ENCODE results near the gene GLI3.
A peak's percentile ranks its signal among the peaks of the same experiment; 100 is the strongest.

GLI3 gene

GRCh38 chr7:42232275-42232674, 4.7 kb downstream of the GLI3 start:
- H3K4me3 ChIP-seq (ENCODE audit: low read depth, low read length) = no peak overlapping the region
- TF ChIP-seq CTCF (IDR thresholded peaks at IDR 0.05; ENCODE audit: low read depth, low read length, missing control alignments) = no peak
- DNase-seq (ENCODE audit: low read depth) = no peak

DNA sequence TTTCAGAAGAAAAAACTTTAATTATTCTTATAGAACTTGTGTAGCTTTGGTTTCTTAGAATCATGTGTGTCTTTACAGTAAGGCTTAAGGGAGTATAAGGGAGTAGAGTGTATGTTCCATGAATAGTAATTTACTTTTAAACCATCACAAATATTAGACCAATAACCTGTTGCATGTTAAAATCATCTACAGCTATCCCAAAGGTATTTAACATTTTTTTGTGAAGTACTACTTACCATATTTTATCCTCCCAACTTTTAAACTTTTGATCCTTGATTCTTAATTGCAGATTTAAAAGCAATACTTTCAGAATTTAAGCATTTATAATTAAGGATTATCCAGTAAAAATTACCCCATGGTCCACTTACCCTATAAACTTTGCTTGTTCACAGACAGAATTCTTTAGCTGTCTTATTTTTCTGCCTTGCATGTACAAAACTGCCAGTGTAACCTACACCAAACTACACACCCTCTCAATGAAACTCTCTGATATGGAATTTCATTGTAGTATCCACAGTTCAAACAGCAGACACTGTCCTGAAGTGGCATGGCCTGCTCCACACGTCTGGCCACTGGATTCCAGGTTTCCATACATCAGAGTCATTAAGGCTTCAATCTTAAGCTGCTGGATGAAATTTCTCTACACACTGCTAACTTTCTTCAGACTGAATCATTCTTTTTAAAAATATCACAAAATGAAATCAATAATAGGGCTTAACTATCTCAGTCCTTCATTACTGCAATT, 5.8 kb downstream of the GLI3 start:
- TF ChIP-seq CTCF (IDR thresholded peaks at IDR 0.05; ENCODE audit: low read depth, low read length, missing control alignments) = no peak
- H3K4me3 ChIP-seq (ENCODE audit: low read depth, low read length) = no peak overlapping the region
- DNase-seq (ENCODE audit: low read depth) = no peak

- no peak overlapping the region for H3K4me3 ChIP-seq (ENCODE audit: low read depth, low read length)
- TF ChIP-seq CTCF (IDR thresholded peaks at IDR 0.05; ENCODE audit: low read depth, low read length, missing control alignments) = no peak
Measured at GRCh38 chr7:42227936-42228591, 8.9 kb downstream of the GLI3 start.

GRCh38 chr7:42227541-42227935, 9.5 kb downstream of the GLI3 start:
- no peak for TF ChIP-seq CTCF (IDR thresholded peaks at IDR 0.05; ENCODE audit: low read depth, low read length, missing control alignments)
- no peak overlapping the region for H3K4me3 ChIP-seq (ENCODE audit: low read depth, low read length)
- DNase-seq (ENCODE audit: low read depth) = peak; percentile 16

More at GRCh38 chr7:42227936-42228591, 8.9 kb downstream of the GLI3 start:
- no peak for DNase-seq (ENCODE audit: low read depth)

DNA sequence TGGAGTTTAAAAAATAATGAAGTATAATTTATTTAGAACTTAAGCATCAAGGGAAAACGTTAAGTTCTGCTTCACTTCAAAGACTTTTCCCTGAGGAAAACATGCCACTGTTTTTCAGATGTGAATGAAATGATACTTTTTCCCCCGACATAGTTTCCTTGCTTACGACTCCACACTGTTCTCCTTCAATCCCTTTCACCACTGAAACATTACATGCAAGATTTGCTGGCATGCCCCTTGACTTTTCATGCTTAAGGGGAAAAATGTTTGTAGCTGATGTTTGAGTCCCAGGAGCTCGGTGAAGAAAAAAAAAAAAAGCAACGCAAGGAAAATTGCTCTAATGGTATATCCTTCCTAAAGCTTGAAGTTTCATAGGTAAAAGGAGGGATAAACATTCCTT, 10.0 kb downstream of the GLI3 start:
- no peak overlapping the region for H3K4me3 ChIP-seq (ENCODE audit: low read depth, low read length)
- no peak for TF ChIP-seq CTCF (IDR thresholded peaks at IDR 0.05; ENCODE audit: low read depth, low read length, missing control alignments)
- no peak for DNase-seq (ENCODE audit: low read depth)

GRCh38 chr7:42226354-42226941, 10.6 kb downstream of the GLI3 start:
- DNase-seq (ENCODE audit: low read depth) = no peak
- no peak for TF ChIP-seq CTCF (IDR thresholded peaks at IDR 0.05; ENCODE audit: low read depth, low read length, missing control alignments)
- H3K4me3 ChIP-seq (ENCODE audit: low read depth, low read length) = no peak overlapping the region

Data from GM12864 (cell line).